HG02610 (cell line): Measurements from ENCODE around the gene TUBGCP2.

Experiments
- ATAC-seq: cut with Tn5 transposase; IDR thresholded peaks from one replicate; pipeline ENCODE4 v1.9.1; 2021; ENCODE audit warnings: mild to moderate bottlenecking, moderate library complexity; ENCODE audit not compliant: unreplicated experiment

Gene TUBGCP2

DNA sequence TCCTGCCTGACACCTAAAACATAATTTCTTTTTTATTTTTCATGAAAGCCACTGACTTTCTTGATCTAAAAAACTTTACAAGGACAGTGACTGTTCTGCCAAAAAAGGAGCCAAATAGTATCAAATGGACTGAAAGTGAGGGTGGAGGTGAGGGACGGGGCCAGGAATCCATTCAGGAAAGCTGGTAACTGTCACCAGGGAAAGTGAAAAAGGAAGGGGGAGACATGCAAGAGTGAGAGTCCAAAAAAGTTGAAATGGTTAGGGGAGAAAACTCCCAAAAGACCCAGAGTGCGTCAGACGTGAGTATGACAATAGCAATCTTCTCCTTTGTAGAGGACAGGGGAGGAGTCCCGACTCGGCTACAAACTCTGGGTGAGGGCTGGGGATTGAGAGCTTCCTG lies 35.6 kb upstream of the TUBGCP2 start:
- ATAC-seq: no peak

DNA sequence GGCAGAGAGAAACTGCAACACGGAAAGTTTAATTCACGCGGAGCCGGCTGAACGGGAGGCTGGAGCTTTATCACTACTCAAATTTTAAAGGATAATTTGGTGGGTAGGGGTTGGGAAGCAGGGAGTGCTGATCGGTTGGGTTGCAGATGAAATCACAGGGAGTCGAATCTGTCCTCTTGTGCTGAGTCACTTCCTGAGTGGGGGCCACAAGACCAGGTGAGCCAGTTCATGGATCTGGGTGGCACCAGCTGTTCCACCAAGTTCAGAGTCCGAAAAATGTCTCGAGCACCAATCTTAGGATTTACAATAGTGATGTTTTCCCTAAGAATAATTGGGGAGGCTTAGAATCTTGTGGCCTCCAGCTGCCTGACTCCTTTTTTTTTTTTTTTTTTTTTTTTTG lies 34.9 kb upstream of the TUBGCP2 start:
- ATAC-seq: no peak

DNA sequence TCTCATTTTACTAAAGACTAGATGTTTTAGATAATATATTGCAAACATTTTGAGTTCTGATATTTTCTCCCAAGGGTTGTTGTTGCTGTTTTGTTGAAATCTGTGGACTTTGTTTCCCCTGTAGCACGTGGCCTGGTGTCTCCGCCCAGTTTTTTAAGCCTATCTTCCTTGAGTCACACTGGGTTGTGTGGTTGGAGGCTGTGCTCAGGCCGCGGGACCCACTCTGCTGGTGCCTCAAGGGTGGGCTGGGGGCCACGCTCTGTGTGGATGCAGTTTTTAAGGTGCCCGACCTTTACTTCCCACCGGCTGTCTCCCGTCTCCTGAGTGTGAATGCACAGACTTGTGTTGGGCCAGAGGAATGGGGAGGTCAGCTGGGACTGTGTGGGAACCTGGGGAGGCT lies 34.3 kb upstream of the TUBGCP2 start:
- ATAC-seq: no peak

DNA sequence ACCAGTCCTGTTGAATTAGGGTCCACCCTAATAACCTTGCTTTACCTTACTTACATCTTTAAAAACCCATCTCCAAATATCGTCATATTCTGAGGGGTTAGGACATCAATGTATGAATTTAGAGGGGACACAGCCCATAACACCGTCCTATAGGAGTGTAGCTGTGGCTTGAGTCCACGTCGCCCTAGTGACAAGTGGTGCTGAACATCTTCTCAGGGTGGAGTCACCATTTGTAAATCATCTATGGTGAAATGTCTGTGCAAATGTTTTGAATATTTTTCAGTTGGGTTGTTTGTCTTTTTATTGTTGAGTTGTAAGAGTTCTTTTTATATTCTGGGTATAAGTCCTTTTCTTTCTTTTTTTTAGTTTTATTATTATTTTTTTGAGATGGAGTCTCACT lies 33.3 kb upstream of the TUBGCP2 start:
- ATAC-seq: no peak

DNA sequence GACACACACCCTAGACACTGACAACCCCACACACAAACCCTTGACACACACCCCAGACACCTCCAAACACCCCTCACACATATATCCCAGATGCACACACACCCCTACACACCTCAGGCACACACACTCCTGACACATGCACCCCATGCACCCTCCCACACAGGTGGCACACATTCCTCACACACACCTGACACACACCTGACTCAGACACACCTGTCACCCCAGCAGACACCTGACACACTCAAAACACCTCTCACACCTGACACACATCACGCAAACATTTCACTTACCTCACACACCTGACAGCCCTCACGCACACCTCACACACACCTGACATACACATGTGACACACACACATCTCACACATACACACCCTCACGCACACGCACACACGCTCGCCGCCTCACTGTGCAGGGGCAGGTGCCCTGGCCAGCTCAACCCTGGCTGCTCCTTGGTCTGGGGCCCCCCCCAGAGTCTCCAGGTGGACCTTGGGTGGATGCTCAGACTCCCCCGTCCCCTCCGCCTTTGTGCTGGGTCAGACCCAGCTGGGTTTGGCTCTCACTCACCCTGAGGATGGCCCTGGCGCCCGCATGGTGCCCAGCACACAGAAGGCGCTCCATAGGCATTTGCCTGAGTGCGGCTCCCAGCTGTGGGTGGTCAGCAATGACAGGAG lies 31.2 kb upstream of the TUBGCP2 start:
- no peak for ATAC-seq

DNA sequence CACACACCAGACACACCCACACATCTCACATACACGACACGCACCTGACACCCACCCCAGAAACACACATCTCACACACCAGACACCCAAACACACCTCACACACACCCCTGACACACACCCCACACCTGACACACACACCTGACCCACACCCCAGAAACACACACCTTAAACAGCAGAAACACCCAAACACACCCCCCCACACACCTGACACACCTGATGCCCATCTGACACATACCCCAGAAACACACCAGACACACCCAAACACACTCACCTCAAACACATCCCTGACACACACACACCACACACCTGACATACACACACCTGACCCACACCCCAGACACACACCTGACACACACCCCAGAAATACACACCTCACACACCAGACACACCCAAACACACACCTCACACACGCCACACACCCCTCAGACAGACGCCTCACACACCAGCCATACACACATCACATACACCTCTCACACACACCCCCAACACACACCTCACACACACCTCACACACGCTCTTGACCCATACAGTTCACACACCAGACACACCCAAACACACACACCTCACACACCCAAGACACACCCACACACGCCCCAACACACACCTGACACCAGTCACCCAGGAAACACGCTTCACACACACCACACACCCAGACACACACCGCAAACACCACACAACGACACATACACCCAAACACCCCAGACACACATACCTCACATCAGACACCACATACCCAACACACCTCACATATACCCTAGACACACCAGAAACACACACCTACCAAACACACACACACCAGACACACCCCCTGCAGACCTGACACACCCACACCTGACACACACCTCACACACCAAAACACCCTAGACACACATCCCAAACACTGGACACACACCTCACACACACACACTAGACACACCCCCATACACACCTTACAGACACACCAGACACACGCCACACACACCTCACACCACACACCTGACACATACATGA lies 29.7 kb upstream of the TUBGCP2 start:
- no peak for ATAC-seq

DNA sequence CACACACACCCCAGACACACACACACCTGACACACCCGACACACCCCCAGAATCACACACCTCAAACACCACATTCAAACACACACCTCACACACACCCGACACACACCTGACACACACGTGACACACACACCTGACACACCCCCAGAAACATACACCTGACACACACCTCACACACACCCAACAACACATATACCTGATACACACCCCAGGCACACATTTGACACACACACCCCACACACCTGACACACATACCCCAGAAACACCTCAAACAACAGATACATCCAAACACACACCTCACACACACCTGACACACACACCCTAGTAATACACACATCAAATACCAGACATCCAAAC lies 28.7 kb upstream of the TUBGCP2 start:
- no peak for ATAC-seq

DNA sequence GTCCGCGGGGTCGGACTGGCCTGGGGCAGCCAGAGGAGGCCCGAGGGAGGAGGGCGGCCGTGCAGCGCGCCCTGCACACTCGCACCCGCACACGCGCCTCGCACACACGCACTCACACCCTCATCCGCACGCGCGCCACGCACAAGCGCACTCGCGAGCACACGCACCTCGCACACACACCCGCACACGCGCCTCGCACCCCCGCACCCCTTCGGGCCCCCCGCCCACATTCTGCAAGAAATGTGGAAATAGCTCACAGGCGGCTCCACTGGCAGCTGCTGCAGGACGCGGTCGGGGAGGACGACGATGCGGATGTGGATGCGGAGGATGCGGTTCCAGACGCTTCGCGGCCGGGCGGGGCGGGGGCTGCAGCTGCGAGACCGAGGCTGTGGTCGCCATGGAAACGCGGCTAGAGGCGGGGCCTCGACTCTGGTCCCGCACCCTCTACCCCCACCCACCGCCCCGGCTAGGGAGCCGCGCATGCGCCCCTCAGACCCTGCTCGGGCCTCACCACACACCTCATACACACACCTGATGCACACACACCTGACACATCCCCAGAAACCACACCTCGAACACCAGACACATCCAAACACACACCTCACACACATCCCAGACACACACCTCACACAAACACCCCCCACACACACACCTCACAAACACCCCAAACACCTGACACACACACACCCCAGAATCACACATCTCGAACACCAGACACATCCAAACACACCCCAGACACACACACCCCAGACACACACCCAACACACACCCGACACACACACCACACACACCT lies 28.1 kb upstream of the TUBGCP2 start, which contains the start of gene CALY:
CALY (minus strand) TSS at position 320 of the 793 bp plus-strand sequence. CDS start 7,907 bp downstream, outside the sequence.
- no peak for ATAC-seq

DNA sequence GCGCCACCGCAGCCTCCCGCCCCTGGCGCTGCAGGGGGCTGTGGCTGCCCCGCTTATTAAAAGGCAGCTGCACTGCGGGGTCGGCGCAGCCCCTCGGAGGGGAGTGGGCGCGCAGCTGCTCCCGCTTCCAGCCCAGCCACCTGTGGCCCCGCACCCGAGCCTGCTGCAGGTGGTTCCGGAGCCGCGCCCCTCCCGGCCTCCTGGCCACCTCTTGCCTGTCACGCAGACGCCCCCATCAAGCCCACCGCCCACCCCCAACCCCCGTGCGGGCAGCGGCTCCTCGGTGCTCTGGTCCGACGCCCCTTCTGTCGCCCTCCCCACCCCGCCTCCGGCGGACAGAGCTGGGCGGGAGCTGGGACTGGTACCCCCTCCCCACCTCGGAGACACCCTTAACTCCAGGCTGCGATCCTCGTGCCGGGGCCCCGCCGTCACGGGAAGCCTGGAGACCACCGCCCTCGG lies 27.5 kb upstream of the TUBGCP2 start:
- no peak for ATAC-seq

DNA sequence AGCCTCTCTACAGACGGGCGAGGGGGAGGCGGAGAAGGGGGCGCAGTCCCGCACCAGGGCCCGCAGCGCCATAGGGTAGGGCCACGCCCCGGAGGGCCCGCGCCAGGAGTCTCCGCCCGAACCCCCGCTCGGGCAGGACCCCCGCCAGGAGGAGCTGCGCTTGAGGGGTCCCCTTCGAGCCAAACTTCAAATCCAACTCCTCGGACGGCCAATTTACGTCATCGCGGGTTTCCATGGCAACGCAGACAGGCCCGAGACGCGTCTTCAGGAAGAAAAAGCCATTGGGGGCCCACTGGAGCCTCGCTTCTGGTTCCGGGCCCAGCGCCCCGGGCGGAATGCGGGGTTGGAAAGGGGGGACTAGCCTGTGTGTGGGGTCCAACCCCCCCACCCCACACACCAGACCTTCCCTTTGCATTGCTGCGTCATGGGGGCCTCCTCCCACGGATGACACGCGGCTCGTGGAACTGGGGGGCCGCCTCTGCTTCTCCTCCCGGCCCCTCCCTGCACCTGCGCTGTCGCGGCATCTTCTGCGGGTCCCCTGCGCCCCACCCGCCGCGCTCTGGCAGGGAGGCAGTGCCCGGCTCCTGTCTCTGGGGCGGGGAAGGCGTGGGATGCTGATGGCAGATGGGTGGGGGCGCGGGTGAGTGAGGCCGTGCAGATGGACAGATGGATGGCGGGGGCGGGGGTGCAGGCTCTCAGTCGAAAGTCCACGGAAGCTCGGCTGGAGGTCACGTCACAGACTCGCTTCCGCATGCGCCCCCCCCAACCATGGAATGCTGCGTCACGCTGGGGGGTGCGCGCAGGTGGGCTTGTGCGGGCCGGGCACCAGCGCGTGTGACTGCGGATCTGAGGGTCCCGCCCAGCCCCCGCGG lies 26.8 kb upstream of the TUBGCP2 start:
- no peak for ATAC-seq

DNA sequence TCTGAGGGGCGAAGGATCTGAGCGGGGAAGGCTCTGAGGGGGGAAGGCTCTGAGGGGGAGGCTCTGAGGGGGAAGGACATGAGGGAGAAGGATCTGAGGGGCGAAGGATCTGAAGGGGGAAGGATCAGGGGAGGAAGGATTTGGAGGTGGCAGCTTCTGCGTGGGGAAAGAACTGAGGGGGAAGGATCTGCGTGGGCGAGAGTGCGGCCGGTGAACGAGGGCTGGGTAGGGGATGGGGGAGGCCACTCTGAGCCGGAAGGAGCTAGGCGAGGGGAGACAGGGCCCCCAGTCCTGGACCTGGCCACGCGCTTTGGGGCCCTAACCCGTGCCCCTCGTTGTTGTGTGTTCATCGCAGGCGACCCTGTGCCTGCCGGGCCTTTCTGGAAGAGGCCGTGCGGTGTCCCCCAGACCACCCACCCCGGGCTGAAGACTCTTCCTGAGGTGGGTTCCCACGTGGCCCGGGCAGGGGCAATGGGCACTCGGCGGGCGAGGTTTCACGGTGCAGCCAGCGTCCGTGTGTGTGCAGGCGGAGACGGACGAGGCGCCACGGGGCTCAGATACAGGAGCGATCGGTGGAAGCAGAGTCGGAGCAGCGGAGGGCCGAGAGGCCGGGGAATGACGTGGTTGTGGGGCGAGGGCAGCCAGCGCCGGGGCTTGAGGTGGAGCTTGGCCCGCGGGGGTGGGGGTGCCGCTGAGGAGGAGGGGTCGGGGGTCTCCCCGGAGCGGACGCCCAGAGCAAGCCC lies 26.0 kb upstream of the TUBGCP2 start:
- ATAC-seq: no peak

DNA sequence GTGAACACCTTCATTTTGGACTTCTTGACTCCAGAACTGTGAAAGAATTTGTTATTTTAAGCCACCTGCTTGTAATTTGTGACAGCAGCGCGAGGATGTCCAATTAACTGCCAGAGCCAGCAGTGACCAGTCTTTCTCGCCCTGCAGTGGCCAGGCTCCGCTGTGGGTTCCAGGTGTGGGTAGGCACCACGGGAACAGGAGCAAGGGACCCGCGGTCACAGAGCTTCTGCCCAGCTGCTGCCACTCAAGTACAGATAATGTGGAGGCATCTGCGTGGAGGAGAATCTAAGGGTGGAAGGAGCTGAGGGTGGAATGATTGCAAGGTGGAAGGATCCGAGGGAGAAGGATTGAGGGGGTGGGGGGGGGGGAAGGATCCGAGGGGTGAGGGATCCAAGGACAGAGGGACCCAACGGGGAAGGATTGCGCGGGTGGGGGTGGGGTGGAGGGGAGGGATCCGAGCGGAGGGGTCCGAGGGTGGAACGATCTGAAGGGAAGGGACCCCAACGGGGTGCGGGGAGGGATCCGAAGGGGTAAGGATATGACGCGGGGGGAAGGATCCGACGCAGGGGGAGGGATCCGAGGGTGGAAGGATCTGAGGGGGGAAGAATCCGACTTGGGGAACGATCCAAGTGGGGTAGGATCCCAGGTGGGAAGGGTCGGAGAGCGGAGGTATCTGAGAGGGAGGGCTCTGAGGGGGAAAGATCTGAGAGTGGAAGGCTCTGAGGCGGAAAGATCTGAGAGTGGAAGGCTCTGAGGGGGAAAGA lies 24.4 kb upstream of the TUBGCP2 start:
- no peak for ATAC-seq

DNA sequence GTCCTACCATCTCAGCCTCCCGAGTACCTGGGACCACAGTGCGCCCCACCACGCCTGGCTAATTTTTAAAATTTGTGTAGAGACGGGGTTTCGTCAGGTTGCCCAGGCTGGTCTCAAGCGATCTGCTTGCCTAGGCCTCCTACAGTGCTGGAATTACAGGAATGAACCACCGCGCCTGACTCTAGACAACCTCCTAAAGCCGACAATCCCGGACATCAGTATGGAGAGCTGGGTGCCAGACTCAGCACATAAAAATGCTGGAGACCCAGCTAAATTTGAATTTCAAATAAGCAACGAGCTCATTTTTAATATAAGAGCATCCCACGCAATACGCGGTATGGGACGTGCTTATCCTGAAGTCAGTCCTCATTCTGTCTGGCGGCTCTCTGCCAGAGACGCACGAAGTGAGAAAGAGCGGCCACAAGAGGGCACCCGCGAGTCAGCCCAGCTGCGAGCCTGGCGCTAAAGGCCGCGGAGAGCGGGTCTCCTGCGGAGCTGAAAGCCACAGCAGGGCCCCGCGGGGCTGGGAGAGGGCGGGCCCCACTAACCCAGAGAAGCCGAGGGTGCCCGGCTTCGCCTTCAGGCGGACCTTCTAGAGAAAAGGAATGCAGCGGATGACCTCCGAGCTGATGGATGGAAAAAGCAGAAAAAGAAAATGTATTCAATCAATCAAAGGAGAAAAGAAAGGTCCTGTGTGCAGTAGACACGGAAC lies 21.0 kb upstream of the TUBGCP2 start:
- ATAC-seq: peak; percentile 81

DNA sequence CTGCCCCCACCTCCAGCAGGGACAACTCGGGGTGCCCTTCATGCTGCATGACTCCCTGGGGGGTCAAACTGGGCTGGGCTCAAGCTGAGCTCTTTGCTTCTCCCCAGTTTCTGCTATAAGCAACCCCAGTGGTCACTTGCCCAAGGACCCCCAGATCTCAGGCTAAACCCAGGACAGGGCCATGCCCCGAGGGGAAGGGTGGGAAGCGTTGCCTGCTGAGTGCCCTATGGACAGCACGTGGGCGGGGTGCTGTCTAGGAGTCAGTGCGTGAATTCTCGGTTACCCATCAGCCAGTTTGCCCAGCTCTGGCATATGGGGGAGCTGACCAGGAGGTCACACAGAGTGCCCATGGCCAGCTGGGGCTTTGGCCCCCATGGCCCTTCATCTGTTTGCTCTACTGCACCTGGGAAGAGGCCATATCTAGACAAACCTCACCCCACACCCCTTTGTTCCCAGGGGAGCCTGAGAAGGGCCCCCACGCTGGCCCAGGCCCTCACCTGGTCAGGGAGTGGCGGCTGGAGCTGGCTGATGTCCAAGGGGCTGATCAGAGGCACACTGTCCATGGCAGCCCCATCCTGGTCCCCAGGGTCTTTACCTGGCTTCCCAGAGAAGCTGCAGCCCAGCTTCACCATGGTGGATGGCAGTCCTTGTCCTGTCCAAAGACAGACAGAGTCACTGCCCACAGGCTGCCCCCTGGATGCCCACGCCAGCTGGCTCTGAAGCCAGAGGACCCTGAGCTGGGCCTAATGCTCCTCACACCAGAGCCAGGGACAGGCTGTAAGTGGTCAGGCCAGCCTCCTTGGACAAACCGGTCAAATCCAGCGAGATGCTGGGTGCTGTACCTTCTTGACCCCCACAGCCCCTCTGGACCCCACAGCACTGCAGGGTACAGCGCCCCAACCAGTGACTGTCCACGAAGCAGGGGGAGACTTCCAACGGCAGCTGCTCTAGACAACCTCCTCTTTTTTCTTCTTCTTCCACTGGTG lies 20.0 kb upstream of the TUBGCP2 start:
- ATAC-seq: no peak

DNA sequence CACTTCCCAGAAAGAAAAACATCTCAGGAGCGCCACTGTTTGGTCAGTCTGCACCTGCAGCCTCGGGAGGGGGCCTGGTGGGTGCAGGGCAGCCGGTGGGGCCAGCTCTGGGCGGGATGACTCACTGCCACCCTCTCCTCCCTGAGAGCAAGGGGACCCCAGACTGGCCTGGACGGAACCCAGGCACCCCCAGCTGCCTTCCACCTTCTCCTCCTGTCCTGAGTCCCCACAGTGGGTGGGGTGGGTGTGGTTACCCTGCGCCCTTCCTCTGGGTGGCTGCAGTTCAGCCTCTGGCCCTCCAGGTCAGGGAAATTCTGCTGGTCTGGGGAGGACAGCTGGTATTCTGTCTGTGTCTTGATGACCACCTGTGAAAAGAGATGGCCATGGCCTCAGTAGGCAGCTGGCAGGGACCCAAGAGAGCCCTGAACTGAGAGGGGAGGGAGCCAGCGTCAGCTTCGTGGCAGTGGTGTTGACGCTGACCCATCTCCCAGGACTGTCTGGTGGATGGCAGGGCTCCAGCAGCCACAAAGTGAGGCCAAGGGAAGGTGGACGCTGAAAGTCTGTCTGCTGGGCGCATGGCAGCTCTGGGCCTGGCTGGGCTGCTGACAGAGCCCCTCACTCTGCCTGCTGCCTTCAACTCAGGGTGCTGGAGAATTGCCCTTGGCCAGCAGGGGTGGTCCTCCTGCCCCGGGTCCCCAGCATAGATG lies 19.1 kb upstream of the TUBGCP2 start:
- no peak for ATAC-seq
